ENCODE measurements around the gene ITGB5. TPM values are rescaled to one million over a fixed set of nuclear protein-coding genes. Genes with fewer than 3 reads are reported as not detected.
"Not testable (repeated sequence)": the region's sequence is repeated elsewhere in the genome, so short reads cannot be mapped to it uniquely, and the experiment has no call there.

Gene ITGB5
- total RNA-seq, 1 donor from 2014 or later, result not detected

DNA sequence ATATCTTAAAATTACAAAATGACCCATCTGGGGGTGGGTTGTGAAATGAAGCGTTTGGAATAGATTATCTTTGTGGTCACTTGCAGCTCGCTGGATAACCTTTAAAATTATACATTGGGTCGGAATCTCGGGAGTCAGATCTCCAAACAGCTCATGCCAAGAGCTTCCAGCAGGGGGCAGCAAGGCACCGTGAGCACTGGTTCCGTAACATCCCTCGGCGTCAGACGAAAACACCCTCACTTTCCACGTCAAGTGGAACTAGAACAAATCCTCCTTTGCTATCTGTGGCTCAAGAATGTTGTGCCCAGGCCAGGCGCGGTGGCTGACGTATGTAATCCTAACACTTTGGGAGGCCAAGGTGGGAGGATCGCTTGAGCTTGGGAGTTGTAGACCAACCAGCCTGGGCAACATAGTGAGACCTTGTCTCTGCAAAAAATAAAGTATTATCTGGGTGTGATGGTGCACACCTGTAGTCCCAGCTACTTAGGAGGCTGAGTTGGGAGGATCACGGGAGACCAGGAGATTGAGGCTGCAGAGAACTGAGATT is 125.8 kb downstream of the ITGB5 start:
- peaks cover 3% of the 10 kb centered on the region for H3K27me3 Mint-ChIP-seq
- ChIA-PET POLR2A (no interaction called here), CTCF (interaction anchor here (0.6 to 3.2 kb wide), 18 partner anchors 10 to 824 kb away, joined by 3 to 37 read pairs (median 4); partner anchors contain the start of gene UMPS)
- peak; percentile 72 for ATAC-seq (ENCODE audit: low read depth)
- no peaks in the 10 kb centered on the region for H3K9me3 Mint-ChIP-seq
- peak; percentile 53 for DNase-seq
- H3K4me1 Mint-ChIP-seq, result peaks cover 4% of the 10 kb centered on the region
- intact Hi-C loops (cut with micrococcal nuclease), result loop anchor here (1.0 kb wide), 3 partner anchors 140 to 824 kb away; no protein-coding TSS in a partner anchor
- no peak overlapping the region for H3K27ac Mint-ChIP-seq
- TF ChIP-seq, protein P1, sequence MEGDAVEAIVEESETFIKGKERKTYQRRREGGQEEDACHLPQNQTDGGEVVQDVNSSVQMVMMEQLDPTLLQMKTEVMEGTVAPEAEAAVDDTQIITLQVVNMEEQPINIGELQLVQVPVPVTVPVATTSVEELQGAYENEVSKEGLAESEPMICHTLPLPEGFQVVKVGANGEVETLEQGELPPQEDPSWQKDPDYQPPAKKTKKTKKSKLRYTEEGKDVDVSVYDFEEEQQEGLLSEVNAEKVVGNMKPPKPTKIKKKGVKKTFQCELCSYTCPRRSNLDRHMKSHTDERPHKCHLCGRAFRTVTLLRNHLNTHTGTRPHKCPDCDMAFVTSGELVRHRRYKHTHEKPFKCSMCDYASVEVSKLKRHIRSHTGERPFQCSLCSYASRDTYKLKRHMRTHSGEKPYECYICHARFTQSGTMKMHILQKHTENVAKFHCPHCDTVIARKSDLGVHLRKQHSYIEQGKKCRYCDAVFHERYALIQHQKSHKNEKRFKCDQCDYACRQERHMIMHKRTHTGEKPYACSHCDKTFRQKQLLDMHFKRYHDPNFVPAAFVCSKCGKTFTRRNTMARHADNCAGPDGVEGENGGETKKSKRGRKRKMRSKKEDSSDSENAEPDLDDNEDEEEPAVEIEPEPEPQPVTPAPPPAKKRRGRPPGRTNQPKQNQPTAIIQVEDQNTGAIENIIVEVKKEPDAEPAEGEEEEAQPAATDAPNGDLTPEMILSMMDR (IDR thresholded peaks at IDR 0.05), result peak; percentile 88
- H3K4me3 Mint-ChIP-seq, result peak overlapping the region; percentile 50
- no peaks in the 10 kb centered on the region for H3K36me3 Mint-ChIP-seq (ENCODE audit: low read depth)

DNA sequence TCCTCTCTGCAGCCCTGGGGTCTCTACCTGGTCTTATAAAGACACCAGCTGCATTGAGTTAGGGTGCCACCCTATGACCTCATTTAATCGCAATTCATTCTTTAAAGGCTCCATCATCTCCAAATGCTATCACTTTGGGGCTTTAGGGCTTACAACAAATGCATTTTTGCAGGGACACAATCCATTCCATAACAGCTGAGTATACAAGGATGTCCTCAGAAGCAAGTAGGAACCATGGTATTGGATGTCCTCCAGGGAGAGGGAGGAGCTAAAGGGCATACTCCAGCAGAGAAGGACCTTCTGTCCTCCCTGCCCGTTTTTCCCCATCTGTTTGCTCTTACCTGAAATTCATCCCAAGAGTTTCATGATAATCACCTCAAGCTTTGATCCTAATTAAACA is 126.6 kb downstream of the ITGB5 start:
- Mint-ChIP-seq H3K27ac (no peak overlapping the region), H3K4me3 (no peak overlapping the region)
- CTCF ChIA-PET, result interaction anchor here (0.6 to 3.2 kb wide), 22 partner anchors 10 to 825 kb away, joined by 3 to 37 read pairs (median 4); partner anchors contain the start of gene UMPS

DNA sequence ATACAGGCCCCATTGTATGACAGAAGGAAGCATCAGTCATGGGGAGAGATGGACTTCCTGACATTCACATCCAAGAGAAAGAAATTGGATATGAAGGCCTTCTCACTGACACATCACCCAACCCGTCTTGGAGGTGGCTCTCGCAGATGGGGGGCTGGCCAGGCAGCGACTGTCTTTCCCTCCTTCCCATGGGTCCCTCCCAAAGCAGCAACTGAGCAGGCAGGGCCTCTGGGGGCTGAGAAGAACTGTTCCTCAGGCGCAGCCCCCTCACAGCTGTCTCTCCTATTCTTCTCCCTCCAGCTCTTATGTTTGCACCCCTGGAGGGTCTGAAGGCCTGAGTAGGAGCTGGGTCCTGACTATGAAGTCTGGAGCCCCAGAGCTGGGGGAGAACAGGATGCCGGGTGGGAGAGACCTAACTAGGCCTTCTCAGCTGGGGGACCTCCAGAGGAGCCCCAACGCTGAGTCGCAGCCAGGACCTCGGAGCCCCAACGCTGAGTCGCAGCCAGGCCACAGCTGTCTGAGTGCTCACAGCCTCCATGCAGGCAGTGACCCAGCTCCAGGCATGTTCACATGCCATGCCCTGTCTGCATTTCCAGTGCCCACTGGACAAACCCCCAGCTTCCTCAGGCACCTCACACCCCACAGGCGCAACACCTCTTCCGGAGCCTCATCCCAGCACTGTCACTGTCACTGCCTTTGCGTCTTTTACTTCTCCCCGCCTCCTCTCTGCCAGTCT is 127.3 kb downstream of the ITGB5 start:
- TF ChIP-seq, protein P1 (IDR thresholded peaks at IDR 0.05), result no peak

More for the DNA sequence above, 126.6 kb downstream of the ITGB5 start:
- intact Hi-C loops (cut with micrococcal nuclease), result no loop called here
- DNase-seq (no peak), ATAC-seq (ENCODE audit: low read depth) (no peak)
- Mint-ChIP-seq H3K36me3 (ENCODE audit: low read depth) (no peaks in the 10 kb centered on the region), H3K27me3 (peaks cover 3% of the 10 kb centered on the region), H3K9me3 (no peaks in the 10 kb centered on the region), H3K4me1 (peaks cover 4% of the 10 kb centered on the region)
- POLR2A ChIA-PET, result no interaction called here
- TF ChIP-seq, protein P1 (IDR thresholded peaks at IDR 0.05), result no peak

DNA sequence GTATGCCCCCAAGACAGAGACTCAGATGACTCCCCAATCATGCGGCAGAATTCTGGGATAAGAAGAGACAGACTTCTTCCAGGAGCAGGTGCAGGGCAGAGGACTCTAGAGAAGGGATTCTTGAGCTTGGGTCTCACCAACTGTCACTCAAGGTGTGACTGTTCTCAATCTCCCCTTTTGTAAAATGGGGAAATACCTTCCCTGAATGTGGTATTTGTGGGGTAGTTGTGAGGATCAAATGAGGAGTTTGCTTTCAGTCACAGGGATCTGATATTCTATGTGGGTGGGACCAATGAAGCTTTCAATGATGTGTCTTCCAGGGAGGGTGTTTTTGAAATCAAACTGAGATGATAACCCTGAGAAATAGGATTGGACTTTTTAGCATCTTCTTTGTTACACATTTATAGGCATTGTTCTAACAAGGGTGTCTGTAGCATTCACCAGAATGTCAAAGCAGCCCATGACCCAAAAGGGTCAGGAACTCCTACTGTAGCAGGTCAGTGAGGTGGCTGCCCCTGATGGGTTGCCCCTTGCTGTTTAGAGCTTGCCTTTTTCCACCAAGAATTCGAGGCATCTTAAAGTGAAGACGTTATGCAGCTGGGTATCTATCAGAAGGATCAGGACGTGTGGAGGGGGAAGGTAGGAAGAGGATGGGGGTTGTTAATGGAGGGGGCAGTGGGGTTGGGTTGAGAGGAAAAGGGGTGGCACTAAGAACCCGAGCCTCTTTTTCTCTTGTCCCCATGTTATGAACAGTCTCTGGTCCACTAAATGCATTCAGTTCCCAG is 128.1 kb downstream of the ITGB5 start:
- intact Hi-C loops (cut with micrococcal nuclease), result no loop called here
- Mint-ChIP-seq H3K27me3 (peaks cover 5% of the 10 kb centered on the region), H3K4me1 (peaks cover 4% of the 10 kb centered on the region), H3K4me3 (no peak overlapping the region), H3K27ac (no peak overlapping the region), H3K36me3 (ENCODE audit: low read depth) (no peaks in the 10 kb centered on the region), H3K9me3 (no peaks in the 10 kb centered on the region)
- POLR2A ChIA-PET, result no interaction called here
- no peak for DNase-seq
- CTCF ChIA-PET, result interaction anchor here (1.3 to 3.2 kb wide), 3 partner anchors 142 to 826 kb away, joined by 4 to 24 read pairs (median 21); no protein-coding TSS in a partner anchor
- no peak for ATAC-seq (ENCODE audit: low read depth)
- TF ChIP-seq, protein P1 (IDR thresholded peaks at IDR 0.05), result no peak

More for the DNA sequence above, 127.3 kb downstream of the ITGB5 start:
- no peak overlapping the region for H3K27ac Mint-ChIP-seq
- no peaks in the 10 kb centered on the region for H3K36me3 Mint-ChIP-seq (ENCODE audit: low read depth)
- H3K27me3 Mint-ChIP-seq, result peaks cover 5% of the 10 kb centered on the region
- no peak overlapping the region for H3K4me3 Mint-ChIP-seq
- no peaks in the 10 kb centered on the region for H3K9me3 Mint-ChIP-seq
- CTCF ChIA-PET, result interaction anchor here (0.7 to 3.2 kb wide), 8 partner anchors 11 to 825 kb away, joined by 3 to 37 read pairs (median 5); no protein-coding TSS in a partner anchor
- ATAC-seq (ENCODE audit: low read depth) (no peak), DNase-seq (no peak)
- peaks cover 4% of the 10 kb centered on the region for H3K4me1 Mint-ChIP-seq
- intact Hi-C loops (cut with micrococcal nuclease), result no loop called here
- POLR2A ChIA-PET, result no interaction called here

DNA sequence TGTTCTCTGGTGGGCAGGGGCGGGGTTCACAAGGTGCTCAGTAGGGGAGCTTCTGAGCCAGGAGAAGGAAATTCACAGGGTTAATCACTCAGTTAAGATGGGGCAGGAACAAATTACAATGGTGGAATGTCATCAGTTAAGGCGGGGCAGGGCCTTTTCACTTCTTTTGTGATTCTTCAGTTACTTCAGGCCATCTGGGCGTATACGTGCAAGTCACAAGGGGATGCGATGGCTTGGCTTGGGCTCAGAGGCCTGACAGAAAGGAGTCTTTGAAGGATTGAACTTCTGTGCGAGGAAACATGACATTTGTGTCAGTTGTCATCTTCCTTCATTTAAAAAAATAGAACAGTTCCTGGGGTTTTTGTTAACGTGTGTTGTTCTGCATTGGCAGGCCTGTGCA is 129.2 kb downstream of the ITGB5 start:
- DNase-seq; H3K9me3 Mint-ChIP-seq; intact Hi-C loops (cut with micrococcal nuclease); H3K27ac Mint-ChIP-seq; POLR2A ChIA-PET; ATAC-seq (ENCODE audit: low read depth); H3K27me3 Mint-ChIP-seq; H3K4me3 Mint-ChIP-seq; H3K36me3 Mint-ChIP-seq (ENCODE audit: low read depth); H3K4me1 Mint-ChIP-seq: not testable (repeated sequence)
- CTCF ChIA-PET, result interaction anchor here (1.3 kb wide), 1 partner anchor 143 kb away, joined by 4 read pairs; no protein-coding TSS in a partner anchor
